Measurements from ENCODE around the gene PPFIA1. TPM values are rescaled to one million over a fixed set of nuclear protein-coding genes. Genes with fewer than 3 reads are reported as not detected.

Gene PPFIA1
- total RNA-seq, 1 experiment from 2014 or later, result 75.1 TPM

- Mint-ChIP-seq H3K27me3 (ENCODE audit: low read depth) (no peaks in the 10 kb centered on the region; the same call in none of the 2 replicates), H3K36me3 (no peaks in the 10 kb centered on the region), H3K4me3 (no peak overlapping the region), H3K4me1 (peaks cover 4% of the 10 kb centered on the region), H3K27ac (no peak overlapping the region), H3K9me3 (peaks cover 3% of the 10 kb centered on the region; the same call in 1 of the 2 replicates)
- ChIA-PET CTCF (no interaction called here), POLR2A (interaction anchor here (0.6 kb wide), 1 partner anchor 58 kb away, joined by 3 read pairs; no protein-coding TSS in a partner anchor)
- TF ChIP-seq PREB (CRISPR knock-in tag; IDR thresholded peaks at IDR 0.05; ENCODE audit: borderline replicate concordance) (no peak), IRF1 (CRISPR knock-in tag; IDR thresholded peaks at IDR 0.05) (no peak), ZBTB21 (CRISPR knock-in tag; IDR thresholded peaks at IDR 0.05; ENCODE audit: borderline replicate concordance) (no peak), CTCF (IDR thresholded peaks at IDR 0.05) (no peak), SMAD4 (CRISPR knock-in tag; IDR thresholded peaks at IDR 0.05) (no peak), SMAD3 (CRISPR knock-in tag; IDR thresholded peaks at IDR 0.05; ENCODE audit: borderline replicate concordance) (no peak), SOX15 (CRISPR knock-in tag; IDR thresholded peaks at IDR 0.05) (no peak), ATF6 (CRISPR knock-in tag; IDR thresholded peaks at IDR 0.05) (no peak), ARID4B (CRISPR knock-in tag; IDR thresholded peaks at IDR 0.05; ENCODE audit: borderline replicate concordance) (no peak), ZNF416 (CRISPR knock-in tag; IDR thresholded peaks at IDR 0.05) (no peak), TP53 (CRISPR knock-in tag; IDR thresholded peaks at IDR 0.05) (no peak), HMGA2 (CRISPR knock-in tag; IDR thresholded peaks at IDR 0.05) (no peak), OVOL2 (CRISPR knock-in tag; IDR thresholded peaks at IDR 0.05; ENCODE audit: borderline replicate concordance) (no peak), FOXP4 (CRISPR knock-in tag; IDR thresholded peaks at IDR 0.05) (no peak), NR2C2 (CRISPR knock-in tag; IDR thresholded peaks at IDR 0.05) (no peak), ZNF281 (CRISPR knock-in tag; IDR thresholded peaks at IDR 0.05) (no peak), USF2 (CRISPR knock-in tag; IDR thresholded peaks at IDR 0.05) (no peak), CDX4 (CRISPR knock-in tag; IDR thresholded peaks at IDR 0.05; ENCODE audit: borderline replicate concordance) (no peak)
- ATAC-seq (no peak), DNase-seq (ENCODE audit: low spot score) (no peak)
These were observed 26.4 kb upstream of the PPFIA1 start for GRCh38 chr11:70243912-70244652.

Data from WTC11 (cell line).